H9 (cell line): ENCODE data around the gene ABCG8. TPM values are rescaled to one million over a fixed set of nuclear protein-coding genes. Genes with fewer than 3 reads are reported as not detected.

Source experiments
- DNase-seq: peaks from one replicate; pipeline ENCODE4 v3.0.0-alpha.2; 2017
- H2AFZ ChIP-seq: one replicate; pipeline ENCODE4 v1.6.1; 2013; ENCODE audit warnings: mild to moderate bottlenecking, low read length, control low read depth, moderate library complexity
- H2AK5ac ChIP-seq: 2 replicates; pipeline ENCODE4 v1.6.1; 2013; ENCODE audit warnings: low read length, control low read depth, mixed read lengths; ENCODE audit not compliant: insufficient read length
- H2BK120ac ChIP-seq: one replicate; pipeline ENCODE4 v1.6.1; 2013; ENCODE audit warnings: low read depth, mild to moderate bottlenecking, low read length, control low read depth, inconsistent platforms; ENCODE audit not compliant: poor library complexity, severe bottlenecking
- H2BK12ac ChIP-seq: 2 replicates; pipeline ENCODE4 v1.6.1; 2013; ENCODE audit warnings: low read length, control low read depth, mixed read lengths, low read depth; ENCODE audit not compliant: insufficient read length
- H2BK15ac ChIP-seq: 2 replicates; pipeline ENCODE4 v1.6.1; 2013; ENCODE audit warnings: low read depth, low read length, control low read depth
- H2BK20ac ChIP-seq: one replicate; pipeline ENCODE4 v1.6.1; 2013; ENCODE audit warnings: low read depth, mild to moderate bottlenecking, low read length, control low read depth, inconsistent platforms; ENCODE audit not compliant: poor library complexity, severe bottlenecking
- H2BK5ac ChIP-seq: 2 replicates; pipeline ENCODE4 v1.6.1; 2013; ENCODE audit warnings: low read length, control low read depth, mixed read lengths; ENCODE audit not compliant: insufficient read length
- H3K14ac ChIP-seq: 2 replicates; pipeline ENCODE4 v1.6.1; 2013; ENCODE audit warnings: low read length, control low read depth; ENCODE audit not compliant: insufficient read depth
- H3K18ac ChIP-seq: 2 replicates; pipeline ENCODE4 v1.6.1; 2013; ENCODE audit warnings: low read depth, mild to moderate bottlenecking, mixed read lengths, low read length, control low read depth; ENCODE audit not compliant: insufficient read length
- H3K23ac ChIP-seq: 2 replicates; pipeline ENCODE4 v1.6.1; 2013; ENCODE audit warnings: low read length, control low read depth, mixed read lengths, low read depth; ENCODE audit not compliant: insufficient read length
- H3K23me2 ChIP-seq: 2 replicates; pipeline ENCODE4 v1.6.1; 2013; ENCODE audit warnings: low read depth, mild to moderate bottlenecking, mixed read lengths, low read length, control low read depth; ENCODE audit not compliant: insufficient read length, poor library complexity, severe bottlenecking
- H3K27ac ChIP-seq: 2 replicates; pipeline ENCODE4 v1.5.1; 2013; ENCODE audit warnings: low read length, control low read depth, mixed read lengths, low read depth; ENCODE audit not compliant: insufficient read length
- H3K27me3 ChIP-seq: 2 replicates; pipeline ENCODE4 v1.6.1; 2013; ENCODE audit warnings: low read length, control low read depth, inconsistent platforms; ENCODE audit not compliant: insufficient read depth
- H3K4ac ChIP-seq: 2 replicates; pipeline ENCODE4 v1.6.1; 2013; ENCODE audit warnings: low read depth, mild to moderate bottlenecking, control low read depth, inconsistent platforms, low read length, moderate library complexity
- H3K4me1 ChIP-seq: 2 replicates; pipeline ENCODE4 v1.6.1; 2013; ENCODE audit warnings: low read length, control low read depth, inconsistent platforms; ENCODE audit not compliant: insufficient read depth
- H3K4me2 ChIP-seq: 2 replicates; pipeline ENCODE4 v1.6.1; 2013; ENCODE audit warnings: low read length, control low read depth, mixed read lengths; ENCODE audit not compliant: insufficient read length, insufficient read depth
- H3K56ac ChIP-seq: 2 replicates; pipeline ENCODE4 v1.6.1; 2013; ENCODE audit warnings: low read depth, mild to moderate bottlenecking, mixed read lengths, low read length, control low read depth; ENCODE audit not compliant: insufficient read length
- H3K79me1 ChIP-seq: 2 replicates; pipeline ENCODE4 v1.6.1; 2013; ENCODE audit warnings: low read depth, mild to moderate bottlenecking, moderate library complexity, low read length, control low read depth, inconsistent platforms; ENCODE audit not compliant: insufficient read depth, poor library complexity, severe bottlenecking
- H3K79me2 ChIP-seq: 2 replicates; pipeline ENCODE4 v1.6.1; 2013; ENCODE audit warnings: low read length, control low read depth, inconsistent platforms; ENCODE audit not compliant: insufficient read depth
- H3K9ac ChIP-seq: 2 replicates; pipeline ENCODE4 v1.6.1; 2013; ENCODE audit warnings: low read length, control low read depth, mixed read lengths; ENCODE audit not compliant: insufficient read length; ENCODE audit errors: extremely low read depth
- H3K9me3 ChIP-seq: one replicate; pipeline ENCODE4 v1.6.1; 2013; ENCODE audit warnings: low read depth, low read length, inconsistent platforms; ENCODE audit not compliant: control insufficient read depth
- H3T11ph ChIP-seq: one replicate; pipeline ENCODE4 v1.6.1; 2013; ENCODE audit warnings: mild to moderate bottlenecking, low read length, control low read depth, inconsistent platforms
- H4K20me1 ChIP-seq: one replicate; pipeline ENCODE4 v1.6.1; 2013; ENCODE audit not compliant: control insufficient read depth, insufficient read length, insufficient read depth
- H4K5ac ChIP-seq: 2 replicates; pipeline ENCODE4 v1.6.1; 2013; ENCODE audit warnings: low read depth, mild to moderate bottlenecking, mixed read lengths, low read length, control low read depth; ENCODE audit not compliant: insufficient read length
- H4K8ac ChIP-seq: replicated peaks from 2 replicates; pipeline ENCODE4 v1.6.1; 2013; ENCODE audit warnings: low read length, control low read depth, mixed read lengths, low read depth; ENCODE audit not compliant: insufficient read length
- H4K91ac ChIP-seq: 2 replicates; pipeline ENCODE4 v1.6.1; 2013; ENCODE audit warnings: low read depth, mild to moderate bottlenecking, moderate library complexity, mixed read lengths, low read length, control low read depth; ENCODE audit not compliant: insufficient read length
- H3K27ac Mint-ChIP-seq, 3 experiments: 2 replicates in 2 of 3; 3 replicates in 1 of 3; pipeline ENCODE4 v1.8.0; 2020 to 2021; ENCODE audit warnings: mixed read lengths in 3 of 3, mild to moderate bottlenecking in 1 of 3, moderate library complexity in 1 of 3
- H3K27me3 Mint-ChIP-seq: 2 replicates; pipeline ENCODE4 v1.8.0; 2021; ENCODE audit warnings: low read depth, mild to moderate bottlenecking, moderate library complexity, mixed read lengths
- H3K36me3 Mint-ChIP-seq, 3 experiments: 2 replicates in 2 of 3; 3 replicates in 1 of 3; pipeline ENCODE4 v1.8.0; 2020 to 2021; ENCODE audit warnings: low read depth in 3 of 3, mixed read lengths in 3 of 3; ENCODE audit not compliant: insufficient read depth in 1 of 3
- H3K4me1 Mint-ChIP-seq, 2 experiments: 2 replicates each; pipeline ENCODE4 v1.8.0; 2020; ENCODE audit warnings: mixed read lengths in 2 of 2
- H3K4me3 Mint-ChIP-seq, 2 experiments: 2 replicates in 1 of 2; 3 replicates in 1 of 2; pipeline ENCODE4 v1.8.0; 2020 to 2021; ENCODE audit warnings: mild to moderate bottlenecking in 2 of 2, mixed read lengths in 2 of 2, moderate library complexity in 1 of 2
- H3K9me3 Mint-ChIP-seq, 2 experiments: 2 replicates in 1 of 2; 3 replicates in 1 of 2; pipeline ENCODE4 v1.8.0; 2020; ENCODE audit warnings: mild to moderate bottlenecking in 2 of 2, mixed read lengths in 2 of 2, moderate library complexity in 1 of 2
- CTCF ChIP-seq: fragments of 200-600 bp; sonication (generic); conservative IDR thresholded peaks from 3 replicates; pipeline ENCODE4 v1.8.0; 2021; ENCODE audit warnings: antibody characterized with exemption, mild to moderate bottlenecking
- WGBS: extraction: QIAGEN DNeasy Blood & Tissue Kit; methylation state at CpG from one replicate; pipeline ENCODE4 v1.1.7; 2013; ENCODE audit warnings: missing lambda C conversion rate, low lambda C conversion rate, mixed read lengths; ENCODE audit not compliant: insufficient read length; ENCODE audit errors: extremely low coverage; 5-methylcytosine and 5-hydroxymethylcytosine counted together
- total RNA-seq: library from RNA; stranded (reverse); gene quantifications from 2 replicates; pipeline ENCODE4 v1.2.1, GENCODE V29; 2021

Gene ABCG8
- total RNA-seq, 1 experiment from 2014 or later: not detected

GRCh38 chr2:43796206-43796605 is 42.6 kb upstream of the ABCG8 start:
- no peak overlapping the region for H3K23ac ChIP-seq
- H3T11ph ChIP-seq: no peak overlapping the region
- Mint-ChIP-seq H3K36me3 (no peaks in the 10 kb centered on the region), H3K9me3 (no peaks in the 10 kb centered on the region), H3K4me1 (no peaks in the 10 kb centered on the region), H3K27me3 (no peaks in the 10 kb centered on the region), H3K4me3 (no peak overlapping the region), H3K27ac (no peak overlapping the region)
- no peak overlapping the region for H2BK120ac ChIP-seq
- no peaks in the 10 kb centered on the region for H3K23me2 ChIP-seq
- H3K4me1 ChIP-seq: no peaks in the 10 kb centered on the region
- H3K27ac ChIP-seq: no peak overlapping the region
- H4K8ac ChIP-seq: no peak overlapping the region
- no peak overlapping the region for H3K14ac ChIP-seq
- no peaks in the 10 kb centered on the region for H3K27me3 ChIP-seq
- no peak overlapping the region for H2AFZ ChIP-seq
- H2BK15ac ChIP-seq: no peak overlapping the region
- H3K18ac ChIP-seq: no peak overlapping the region
- no peak overlapping the region for H3K4ac ChIP-seq
- no peak overlapping the region for H3K9ac ChIP-seq
- no peaks in the 10 kb centered on the region for H3K79me2 ChIP-seq
- H4K20me1 ChIP-seq: no peaks in the 10 kb centered on the region
- no peak overlapping the region for H3K56ac ChIP-seq
- no peak overlapping the region for H3K4me2 ChIP-seq
- H4K91ac ChIP-seq: no peak overlapping the region
- WGBS: no CpG with 5 or more reads among the region's 1 CpG
- no peak overlapping the region for H2BK20ac ChIP-seq
- DNase-seq: no peak
- no peaks in the 10 kb centered on the region for H3K79me1 ChIP-seq
- no peak overlapping the region for H4K5ac ChIP-seq
- no peak for TF ChIP-seq CTCF
- H2AK5ac ChIP-seq: no peak overlapping the region
- H3K9me3 ChIP-seq: no peaks in the 10 kb centered on the region
- H2BK5ac ChIP-seq: no peak overlapping the region
- H2BK12ac ChIP-seq: no peak overlapping the region
